HL-60 (cell line): Measurements from ENCODE around the gene CENPP.

Source experiments
- DNase-seq, 2 experiments: peaks; one replicate each; pipeline ENCODE4 v3.0.0-alpha.2; 2010 to 2020; ENCODE audit warnings: low read depth in 1 of 2, low spot score in 1 of 2
- H3K27ac ChIP-seq: fragments of 250-450 bp; sonication (Bioruptor Pico); replicated peaks from 2 replicates; pipeline ENCODE4 v1.5.1; 2020; ENCODE audit warnings: mild to moderate bottlenecking, moderate library complexity
- H3K27me3 ChIP-seq: fragments of 250-450 bp; sonication (Bioruptor Pico); 2 replicates; pipeline ENCODE4 v1.5.1; 2021; ENCODE audit warnings: mild to moderate bottlenecking, moderate library complexity; ENCODE audit not compliant: insufficient read depth, poor library complexity, severe bottlenecking
- H3K4me3 ChIP-seq: replicated peaks from 2 replicates; pipeline ENCODE4 v1.5.1; 2011; ENCODE audit warnings: mild to moderate bottlenecking, control low read depth, low read length; ENCODE audit not compliant: insufficient read depth
- CTCF ChIP-seq: IDR thresholded peaks from one replicate; pipeline ENCODE4 v1.5.1; 2011; ENCODE audit warnings: low read length, control low read depth, inconsistent platforms; ENCODE audit not compliant: insufficient read depth
- GABPA ChIP-seq: IDR thresholded peaks from 2 replicates; pipeline ENCODE4 v1.6.1; 2012; ENCODE audit warnings: low read depth
- POLR2AphosphoS5 ChIP-seq: IDR thresholded peaks from 2 replicates; pipeline ENCODE4 v1.6.1; 2012; ENCODE audit warnings: low read depth
- REST ChIP-seq: IDR thresholded peaks from 2 replicates; pipeline ENCODE4 v1.6.1; 2012; ENCODE audit warnings: low read depth; ENCODE audit not compliant: insufficient replicate concordance
- SPI1 ChIP-seq: IDR thresholded peaks from 2 replicates; pipeline ENCODE4 v1.6.1; 2012; ENCODE audit warnings: low read depth, mild to moderate bottlenecking, borderline replicate concordance

Gene CENPP

GRCh38 chr9:92665836-92666235, 340.1 kb downstream of the CENPP start:
- Histone ChIP-seq H3K4me3 (no peak overlapping the region), H3K27ac (no peak overlapping the region), H3K27me3 (no peaks in the 10 kb centered on the region)
- no peak for DNase-seq
- TF ChIP-seq GABPA (no peak), CTCF (no peak), SPI1 (no peak), POLR2AphosphoS5 (no peak), REST (no peak)

GRCh38 chr9:92666236-92666635, 340.5 kb downstream of the CENPP start:
- Histone ChIP-seq H3K27me3 (no peaks in the 10 kb centered on the region), H3K27ac (no peak overlapping the region), H3K4me3 (no peak overlapping the region)
- TF ChIP-seq POLR2AphosphoS5 (no peak), CTCF (no peak), SPI1 (no peak), GABPA (no peak), REST (no peak)
- no peak for DNase-seq

- Histone ChIP-seq H3K27ac (no peak overlapping the region), H3K27me3 (no peaks in the 10 kb centered on the region), H3K4me3 (no peak overlapping the region)
- TF ChIP-seq POLR2AphosphoS5: no peak
- no peak for TF ChIP-seq REST
- no peak for TF ChIP-seq SPI1
- TF ChIP-seq CTCF: no peak
- TF ChIP-seq GABPA: no peak
- DNase-seq: no peak
These were observed 341.3 kb downstream of the CENPP start for GRCh38 chr9:92666912-92667532.
